Endothelial cell of umbilical vein (primary cell): Measurements from ENCODE around the gene YAP1. TPM values are rescaled to one million over a fixed set of nuclear protein-coding genes. Genes with fewer than 3 reads are reported as not detected.

ENCODE experiments used
- BruUV-seq: library from RNA; stranded (reverse); fragments of 400-500 nt; replicated peaks from 2 replicates; lab custom pipeline; 2021; lab: Mats Ljungman, UMichigan
- CTCF ChIA-PET: fragments of 300-600, 350-600 bp; sonication (Branson Sonifier 250); formaldehyde crosslinking; loops from one replicate; lab custom pipeline; 2021; ENCODE audit warnings: antibody characterized with exemption, inconsistent platforms; lab: Charles Lee
- POLR2A ChIA-PET: fragments of 300-600, 350-600 bp; sonication (Branson Sonifier 250); formaldehyde crosslinking; loops from one replicate; lab custom pipeline; 2021; ENCODE audit warnings: antibody characterized with exemption, inconsistent platforms; lab: Charles Lee
- DNase-seq: peaks from one replicate; pipeline ENCODE4 v3.0.0-alpha.2; 2011; ENCODE audit warnings: low read depth, low spot score
- FAIRE-seq: peaks from 2 replicates; lab custom pipeline; 2011; peaks lifted over from hg19 to GRCh38; lab: Jason Lieb, UNC
- H2AFZ ChIP-seq: 2 replicates; pipeline ENCODE4 v1.6.0; 2012; ENCODE audit warnings: low read depth, low read length, control low read depth, inconsistent platforms
- H3K27ac ChIP-seq: 2 replicates; pipeline ENCODE4 v1.5.1; 2011; ENCODE audit warnings: low read depth, mild to moderate bottlenecking, control low read depth, low read length, moderate library complexity; ENCODE audit not compliant: insufficient read depth
- H3K27me3 ChIP-seq, 2 experiments: 2 replicates each; pipeline versions ENCODE4 v1.6.0 to v1.6.1; 2011; ENCODE audit warnings: low read length in 2 of 2, mixed read lengths in 1 of 2; ENCODE audit not compliant: control insufficient read depth in 2 of 2, insufficient read depth in 2 of 2
- H3K36me3 ChIP-seq, 2 experiments: 2 replicates in 1 of 2; 3 replicates in 1 of 2; pipeline ENCODE4 v1.5.1; 2011; ENCODE audit warnings: low read length in 2 of 2, mild to moderate bottlenecking in 1 of 2, moderate library complexity in 1 of 2; ENCODE audit not compliant: control insufficient read depth in 2 of 2, insufficient read depth in 2 of 2; ENCODE audit errors: extremely low read depth in 1 of 2
- H3K4me1 ChIP-seq: 3 replicates; pipeline ENCODE4 v1.5.1; 2011; ENCODE audit warnings: mild to moderate bottlenecking, low read length; ENCODE audit not compliant: control insufficient read depth, insufficient read depth; ENCODE audit errors: extremely low read depth
- H3K4me2 ChIP-seq: 2 replicates; pipeline ENCODE4 v1.6.1; 2011; ENCODE audit warnings: low read length, control low read depth, mixed read lengths; ENCODE audit not compliant: insufficient read depth
- H3K4me3 ChIP-seq, 3 experiments: fragments of 200-600 bp in 1 of 3; sonication (generic), shearing (Covaris generic) in 1 of 3; replicated peaks in 1 of 3; 2 replicates each; pipeline ENCODE4 v1.5.1; 2011 to 2016; ENCODE audit warnings: control low read depth in 3 of 3, low read length in 3 of 3, mild to moderate bottlenecking in 2 of 3, inconsistent platforms in 1 of 3, low read depth in 1 of 3, moderate library complexity in 1 of 3; ENCODE audit not compliant: insufficient read depth in 1 of 3
- H3K79me2 ChIP-seq: 2 replicates; pipeline ENCODE4 v1.6.0; 2012; ENCODE audit warnings: low read length, inconsistent platforms; ENCODE audit not compliant: control insufficient read depth, insufficient read depth
- H3K9ac ChIP-seq: replicated peaks from 2 replicates; pipeline ENCODE3; 2011; ENCODE audit warnings: low read length, control low read depth; ENCODE audit not compliant: insufficient read depth; ENCODE audit errors: extremely low read depth
- H3K9me1 ChIP-seq: replicated peaks from 3 replicates; pipeline ENCODE4 v1.6.0; 2011; ENCODE audit warnings: mild to moderate bottlenecking, low read length; ENCODE audit not compliant: control insufficient read depth, insufficient read depth; ENCODE audit errors: extremely low read depth
- H3K9me3 ChIP-seq: replicated peaks from 2 replicates; pipeline ENCODE4 v1.5.1; 2012; ENCODE audit warnings: low read length, inconsistent platforms; ENCODE audit not compliant: control insufficient read depth, insufficient read depth
- H4K20me1 ChIP-seq: replicated peaks from 2 replicates; pipeline ENCODE3; 2011; ENCODE audit warnings: mild to moderate bottlenecking, low read length; ENCODE audit not compliant: control insufficient read depth, insufficient read depth; ENCODE audit errors: extremely low read depth
- EZH2 ChIP-seq: IDR thresholded peaks from 2 replicates; pipeline ENCODE4 v1.6.1; 2012; ENCODE audit warnings: borderline replicate concordance, low read depth, mild to moderate bottlenecking, moderate library complexity, low read length, inconsistent platforms; ENCODE audit not compliant: severe bottlenecking
- FOS ChIP-seq: IDR thresholded peaks from 2 replicates; pipeline ENCODE4 v1.6.1; 2011; ENCODE audit warnings: mild to moderate bottlenecking, low read length, moderate library complexity, borderline replicate concordance; ENCODE audit not compliant: insufficient read depth
- GATA2 ChIP-seq: IDR thresholded peaks from 2 replicates; pipeline ENCODE4 v1.7.0; 2011; ENCODE audit warnings: low read depth, mild to moderate bottlenecking, moderate library complexity, mixed read lengths, low read length; ENCODE audit not compliant: insufficient read length, insufficient read depth
- JUN ChIP-seq: IDR thresholded peaks from 2 replicates; pipeline ENCODE4 v1.6.1; 2011; ENCODE audit warnings: borderline replicate concordance, low read depth; ENCODE audit not compliant: insufficient read length, insufficient read depth
- MYC ChIP-seq: IDR thresholded peaks from one replicate; pipeline ENCODE4 v1.6.1; 2011; ENCODE audit warnings: mild to moderate bottlenecking, low read depth, low read length
- POLR2A ChIP-seq: IDR thresholded peaks from 2 replicates; pipeline ENCODE4 v1.6.1; 2012; ENCODE audit warnings: low read depth, mild to moderate bottlenecking, control low read depth, low read length
- POLR2AphosphoS5 ChIP-seq: IDR thresholded peaks from 2 replicates; pipeline ENCODE4 v1.6.1; 2012; ENCODE audit warnings: low read depth, mild to moderate bottlenecking, control low read depth, low read length, moderate library complexity; ENCODE audit not compliant: insufficient read depth
- dilution Hi-C: fragments of 300-500 bp; cut with MboI; formaldehyde crosslinking; loops from one replicate; pipeline ENCODE4 v1.15.0; 2019; ENCODE audit warnings: low sequenced_read_pairs; ENCODE audit not compliant: extremely low pct_ligation_motif_present
- intact Hi-C: fragments of 100-400 bp; cut with micrococcal nuclease; formaldehyde crosslinking; loops from one replicate; pipeline ENCODE4 v1.10.0; 2022
- polyA plus RNA-seq, 4 experiments: library from polyadenylated mRNA; depleted of rRNA in 3 of 4; stranded (reverse) in 3 of 4; unstranded in 1 of 4; fragments of >200 nt; gene quantifications; 2 replicates each; pipeline versions ENCODE4 v1.2.1 to v1.2.3, GENCODE V29; 2011 to 2012; ENCODE audit warnings: missing spikeins in 1 of 4
- total RNA-seq: library from RNA; stranded (reverse); gene quantifications from 2 replicates; pipeline ENCODE4 v1.2.3, GENCODE V29; 2021
- TF ChIP-seq, protein P1 (sequence below): IDR thresholded peaks from 2 replicates; pipeline ENCODE4 v1.6.1; 2011; ENCODE audit not compliant: insufficient read depth, insufficient read length
- TF ChIP-seq, protein P2 (sequence below), 2 donors: IDR thresholded peaks; 1 replicate in 1 of 2; 2 replicates in 1 of 2; pipeline ENCODE4 v1.5.1; 2011; ENCODE audit warnings: low read length in 2 of 2, mild to moderate bottlenecking in 2 of 2, moderate library complexity in 2 of 2, control low read depth in 1 of 2, inconsistent platforms in 1 of 2, low read depth in 1 of 2; ENCODE audit not compliant: insufficient read depth in 1 of 2; ENCODE audit errors: extremely low read depth in 1 of 2

Gene YAP1
- total and polyA plus RNA-seq, 2 donors (not counting 3 experiments of a cell fraction or from before 2014, with no cell fraction given): 32.6 to 48.9 TPM

DNA sequence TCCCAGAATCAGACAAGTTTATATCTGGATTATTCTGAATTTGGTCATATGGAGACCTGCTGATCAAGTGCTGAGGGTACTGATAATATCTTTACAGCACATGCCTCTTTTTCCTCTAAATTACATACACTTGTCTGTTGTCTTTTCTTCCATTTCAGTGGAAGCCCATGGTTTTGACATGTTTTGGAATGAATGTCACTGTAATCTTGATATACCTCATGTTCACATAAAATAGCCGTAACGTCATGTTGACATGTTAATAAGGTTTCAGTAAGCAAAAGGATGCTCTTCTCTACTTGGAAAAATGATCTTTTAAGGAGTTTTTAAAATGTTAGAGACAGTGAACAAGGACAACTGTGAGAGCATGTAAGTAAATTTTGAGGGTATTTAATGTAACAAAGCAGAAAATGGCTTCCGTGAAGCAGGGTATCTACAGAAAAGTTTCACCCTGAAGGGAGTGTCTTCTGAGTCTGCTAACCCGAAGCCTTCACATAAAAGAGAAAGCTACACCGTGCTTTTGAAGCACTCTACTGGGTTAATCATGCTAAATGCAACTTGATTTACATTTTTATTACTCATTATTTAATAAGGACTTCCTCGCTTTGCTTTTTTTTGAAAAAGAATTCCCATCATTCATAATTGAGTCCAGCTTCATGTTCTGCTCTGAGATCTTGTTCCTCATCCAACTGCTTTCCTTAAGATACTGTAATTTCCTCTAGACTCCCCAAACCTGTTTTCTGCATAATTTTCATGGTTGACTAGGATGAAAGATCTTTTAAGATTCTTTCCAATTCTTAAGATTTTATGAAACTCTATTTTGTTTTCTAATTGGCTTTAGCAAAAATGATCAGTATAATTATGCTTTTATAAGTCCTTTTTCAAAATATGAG, 56.2 kb downstream of the YAP1 start:
- Histone ChIP-seq H3K9ac (no peak overlapping the region), H3K4me3 (no peak overlapping the region), H3K79me2 (no peaks in the 10 kb centered on the region), H3K27me3 (no peaks in the 10 kb centered on the region), H3K36me3 (peaks cover 0 to 6% of the 10 kb centered on the region in 2 experiments), H3K4me1 (peaks cover 8% of the 10 kb centered on the region), H2AFZ (no peak overlapping the region), H3K4me2 (no peak overlapping the region), H3K27ac (no peak overlapping the region), H3K9me3 (no peaks in the 10 kb centered on the region), H4K20me1 (no peaks in the 10 kb centered on the region), H3K9me1 (no peaks in the 10 kb centered on the region)
- no TSS peak for BruUV-seq
- CTCF ChIA-PET: no interaction called here
- intact Hi-C loops: no loop called here
- FAIRE-seq: no peak
- dilution Hi-C loops: no loop called here
- TF ChIP-seq POLR2A (no peak), POLR2AphosphoS5 (no peak), GATA2 (no peak), EZH2 (no peak), FOS (no peak), JUN (no peak), MYC (no peak)
- TF ChIP-seq, protein P1, sequence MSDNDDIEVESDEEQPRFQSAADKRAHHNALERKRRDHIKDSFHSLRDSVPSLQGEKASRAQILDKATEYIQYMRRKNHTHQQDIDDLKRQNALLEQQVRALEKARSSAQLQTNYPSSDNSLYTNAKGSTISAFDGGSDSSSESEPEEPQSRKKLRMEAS: no peak
- TF ChIP-seq, protein P2, sequence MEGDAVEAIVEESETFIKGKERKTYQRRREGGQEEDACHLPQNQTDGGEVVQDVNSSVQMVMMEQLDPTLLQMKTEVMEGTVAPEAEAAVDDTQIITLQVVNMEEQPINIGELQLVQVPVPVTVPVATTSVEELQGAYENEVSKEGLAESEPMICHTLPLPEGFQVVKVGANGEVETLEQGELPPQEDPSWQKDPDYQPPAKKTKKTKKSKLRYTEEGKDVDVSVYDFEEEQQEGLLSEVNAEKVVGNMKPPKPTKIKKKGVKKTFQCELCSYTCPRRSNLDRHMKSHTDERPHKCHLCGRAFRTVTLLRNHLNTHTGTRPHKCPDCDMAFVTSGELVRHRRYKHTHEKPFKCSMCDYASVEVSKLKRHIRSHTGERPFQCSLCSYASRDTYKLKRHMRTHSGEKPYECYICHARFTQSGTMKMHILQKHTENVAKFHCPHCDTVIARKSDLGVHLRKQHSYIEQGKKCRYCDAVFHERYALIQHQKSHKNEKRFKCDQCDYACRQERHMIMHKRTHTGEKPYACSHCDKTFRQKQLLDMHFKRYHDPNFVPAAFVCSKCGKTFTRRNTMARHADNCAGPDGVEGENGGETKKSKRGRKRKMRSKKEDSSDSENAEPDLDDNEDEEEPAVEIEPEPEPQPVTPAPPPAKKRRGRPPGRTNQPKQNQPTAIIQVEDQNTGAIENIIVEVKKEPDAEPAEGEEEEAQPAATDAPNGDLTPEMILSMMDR (IDR thresholded peaks at IDR 0.05; ENCODE audit: extremely low read depth in 1 of 2, insufficient read depth in 1 of 2, low read depth in 1 of 2, low read length in 2 of 2): no peak
- no peak for DNase-seq
- POLR2A ChIA-PET: no interaction called here
